Activated CD4-positive, alpha-beta T cell treated with anti-CD3 and anti-CD28 coated beads, Interleukin-2, amount 10 ng/mL, durations not matched to agents 7 days and 5 days (primary cell): Measurements from ENCODE around the gene B4GALT5. TPM values are rescaled to one million over a fixed set of nuclear protein-coding genes. Genes with fewer than 3 reads are reported as not detected.
A peak's percentile ranks its signal among the peaks of the same experiment; 100 is the strongest.

Source experiments
- CTCF ChIA-PET: fragments of 350-600 bp; sonication (Branson Sonifier 250); formaldehyde crosslinking; loops from one replicate; lab custom pipeline; 2021; ENCODE audit warnings: antibody characterized with exemption; lab: Charles Lee
- POLR2A ChIA-PET: fragments of 350-600 bp; sonication (Branson Sonifier 250); formaldehyde crosslinking; loops from one replicate; lab custom pipeline; 2021; ENCODE audit warnings: antibody characterized with exemption; lab: Charles Lee
- DNase-seq: peaks from one replicate; pipeline ENCODE4 v3.0.0-alpha.2; 2020
- H3K27ac Mint-ChIP-seq: one replicate; pipeline ENCODE4 v1.8.0; 2021; ENCODE audit warnings: mild to moderate bottlenecking, moderate library complexity, mixed read lengths
- H3K27me3 Mint-ChIP-seq: one replicate; pipeline ENCODE4 v1.8.0; 2021; ENCODE audit warnings: mixed read lengths
- H3K36me3 Mint-ChIP-seq: one replicate; pipeline ENCODE4 v1.8.0; 2021; ENCODE audit warnings: low read depth, mixed read lengths
- H3K4me1 Mint-ChIP-seq: one replicate; pipeline ENCODE4 v1.8.0; 2021; ENCODE audit warnings: mixed read lengths
- H3K4me3 Mint-ChIP-seq: one replicate; pipeline ENCODE4 v1.8.0; 2021; ENCODE audit warnings: mild to moderate bottlenecking, moderate library complexity, mixed read lengths
- H3K9me3 Mint-ChIP-seq: one replicate; pipeline ENCODE4 v1.8.0; 2021; ENCODE audit warnings: mixed read lengths
- total RNA-seq, 2 experiments: library from RNA; stranded (reverse); gene quantifications; one replicate each; pipeline ENCODE4 v1.2.3, GENCODE V29; 2021

The B4GALT5 gene
- total RNA-seq, 2 experiments from 2014 or later = 11.2 to 14.3 TPM

DNA sequence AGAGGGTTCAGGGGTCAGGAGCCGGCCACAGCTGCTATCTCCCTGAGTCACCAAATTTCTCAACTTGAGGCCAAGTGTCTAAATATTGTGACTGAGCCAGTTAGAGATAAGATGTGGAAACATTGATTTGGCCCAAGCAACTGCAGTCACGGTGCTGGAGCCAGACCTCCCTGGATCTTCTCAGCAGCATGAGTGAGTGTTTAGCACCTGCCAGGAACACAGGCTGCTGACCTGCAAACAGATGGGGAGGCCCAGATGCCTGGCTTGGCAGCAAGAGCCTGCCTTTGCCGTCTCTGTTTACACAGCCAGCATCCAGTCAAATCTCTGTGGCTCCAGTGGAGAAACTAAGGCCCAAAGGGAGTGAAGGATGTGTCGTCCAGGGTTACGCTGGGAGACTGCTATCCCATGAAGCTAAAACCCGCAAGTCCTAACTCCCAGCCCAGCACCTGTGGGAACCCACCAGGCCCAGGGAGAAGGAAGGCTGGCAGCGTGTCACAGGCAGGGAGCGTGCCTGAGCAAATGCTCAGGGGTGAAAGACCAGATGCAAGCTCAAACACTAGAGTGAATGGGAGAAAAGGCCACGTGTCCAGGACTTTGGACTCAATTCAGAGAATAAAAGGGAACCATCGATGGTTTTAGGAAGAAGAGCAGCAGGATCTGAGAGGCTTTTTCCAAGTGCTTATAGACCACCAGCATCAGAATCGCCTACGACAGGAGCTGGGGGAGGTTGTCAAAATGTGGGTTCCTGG is 129.8 kb downstream of the B4GALT5 start:
- DNase-seq = no peak
- peak overlapping the region; percentile 60 for H3K27ac Mint-ChIP-seq
- H3K4me3 Mint-ChIP-seq = no peak overlapping the region
- H3K27me3 Mint-ChIP-seq = peaks cover 21% of the 10 kb centered on the region
- peaks cover 24% of the 10 kb centered on the region for H3K4me1 Mint-ChIP-seq
- peaks cover 20% of the 10 kb centered on the region for H3K36me3 Mint-ChIP-seq
- peaks cover 9% of the 10 kb centered on the region for H3K9me3 Mint-ChIP-seq
- ChIA-PET CTCF (interaction anchor here (0.6 to 2.7 kb wide), 2 partner anchors 11 to 148 kb away, joined by 5 to 14 read pairs; no protein-coding TSS in a partner anchor), POLR2A (interaction anchor here (1.2 kb wide), 1 partner anchor 10 kb away, joined by 3 read pairs; no protein-coding TSS in a partner anchor)

DNA sequence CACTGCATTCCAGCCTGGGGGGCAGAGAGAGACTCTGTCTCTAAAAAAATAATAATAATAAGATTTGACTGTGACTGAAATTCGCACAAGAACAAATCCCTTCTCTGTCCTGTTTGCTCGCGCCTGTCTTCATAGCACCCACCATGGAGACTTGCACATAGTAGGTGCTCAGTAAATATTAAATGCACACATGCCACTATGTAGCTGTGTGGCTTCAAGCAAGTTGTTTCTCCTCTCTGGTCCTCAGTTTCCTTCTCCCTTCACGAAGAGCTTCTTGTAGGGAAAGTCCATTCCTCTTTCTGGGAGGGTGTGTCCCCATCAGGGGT is 130.4 kb downstream of the B4GALT5 start:
- H3K4me3 Mint-ChIP-seq = no peak overlapping the region
- DNase-seq = no peak
- peaks cover 25% of the 10 kb centered on the region for H3K4me1 Mint-ChIP-seq
- H3K27me3 Mint-ChIP-seq = peaks cover 21% of the 10 kb centered on the region
- ChIA-PET CTCF (interaction anchor here (1.4 to 2.7 kb wide), 2 partner anchors 11 to 84 kb away, joined by 3 to 14 read pairs; no protein-coding TSS in a partner anchor), POLR2A (no interaction called here)
- peaks cover 19% of the 10 kb centered on the region for H3K36me3 Mint-ChIP-seq
- peaks cover 8% of the 10 kb centered on the region for H3K9me3 Mint-ChIP-seq
- H3K27ac Mint-ChIP-seq = peak overlapping the region; percentile 60

Other genes with a start within 250 kb of the B4GALT5 start
- gene KCNB1, start 231.2 kb downstream of the B4GALT5 start, total RNA-seq = under 1 TPM in 1 of 2 experiments, not detected in 1; 0.07 TPM
- gene PTGIS, start 145.7 kb downstream of the B4GALT5 start, total RNA-seq = under 1 TPM; 0.40 to 0.62 TPM
- 10 to 100 TPM; 21.4 to 23.1 TPM for gene SLC9A8, start 99.0 kb upstream of the B4GALT5 start, total RNA-seq
- gene SPATA2, start 201.7 kb upstream of the B4GALT5 start, total RNA-seq = 1 to 10 TPM; 7.4 to 8.2 TPM
- gene RNF114, start 222.5 kb upstream of the B4GALT5 start, total RNA-seq = 10 to 100 TPM; 55.8 to 59.5 TPM